RWPE1 (cell line): ENCODE measurements around the gene LRRC4.
A peak's percentile ranks its signal among the peaks of the same experiment; 100 is the strongest.

Experiments used
- CTCF ChIA-PET: fragments of 350-600 bp; sonication (Branson Sonifier 250); formaldehyde crosslinking; extraction: SDS; loops from one replicate; lab custom pipeline; 2021; lab: Yijun Ruan, JAX
- POLR2A ChIA-PET: fragments of 400-600 bp; formaldehyde crosslinking; extraction: SDS; loops from one replicate; lab custom pipeline; 2020; ENCODE audit warnings: antibody characterized with exemption; ENCODE audit not compliant: low non-redundant PET; lab: Yijun Ruan, JAX
- DNase-seq: peaks from one replicate; pipeline ENCODE4 v3.0.0; 2012; ENCODE audit warnings: low spot score
- H3K27ac ChIP-seq: fragments of 450-650 bp; 2 replicates; pipeline ENCODE4 v1.5.1; 2017
- TF ChIP-seq, protein P1 (sequence below): fragments of 450-650 bp; conservative IDR thresholded peaks from 2 replicates; pipeline ENCODE4 v1.5.1; 2017; ENCODE audit warnings: low read depth, mild to moderate bottlenecking

LRRC4 gene

DNA sequence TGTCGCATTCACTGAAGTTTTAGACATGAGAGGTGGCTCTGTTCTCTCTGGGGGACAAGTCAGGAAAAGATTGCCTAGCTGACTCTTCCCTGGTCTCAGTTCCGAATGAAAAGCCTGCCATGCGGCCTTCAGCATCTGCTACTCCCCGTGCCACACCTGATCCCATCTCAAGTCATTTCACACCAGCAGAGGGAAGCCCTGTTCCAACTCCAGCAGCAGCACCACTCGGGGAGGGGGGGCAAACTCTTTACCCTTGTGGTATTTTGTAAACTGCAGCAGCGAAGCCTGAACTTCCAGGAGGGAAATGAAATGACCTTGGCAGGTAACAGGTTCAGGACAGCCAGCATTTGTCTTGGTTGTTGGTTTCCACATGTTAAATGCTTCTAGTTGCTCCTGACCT lies 13.8 kb downstream of the LRRC4 start:
- peak overlapping the region; percentile 49 for H3K27ac ChIP-seq
- CTCF ChIA-PET = interaction anchor here (0.6 kb wide), 1 partner anchor 35 kb away, joined by 4 read pairs; no protein-coding TSS in a partner anchor
- TF ChIP-seq, protein P1, sequence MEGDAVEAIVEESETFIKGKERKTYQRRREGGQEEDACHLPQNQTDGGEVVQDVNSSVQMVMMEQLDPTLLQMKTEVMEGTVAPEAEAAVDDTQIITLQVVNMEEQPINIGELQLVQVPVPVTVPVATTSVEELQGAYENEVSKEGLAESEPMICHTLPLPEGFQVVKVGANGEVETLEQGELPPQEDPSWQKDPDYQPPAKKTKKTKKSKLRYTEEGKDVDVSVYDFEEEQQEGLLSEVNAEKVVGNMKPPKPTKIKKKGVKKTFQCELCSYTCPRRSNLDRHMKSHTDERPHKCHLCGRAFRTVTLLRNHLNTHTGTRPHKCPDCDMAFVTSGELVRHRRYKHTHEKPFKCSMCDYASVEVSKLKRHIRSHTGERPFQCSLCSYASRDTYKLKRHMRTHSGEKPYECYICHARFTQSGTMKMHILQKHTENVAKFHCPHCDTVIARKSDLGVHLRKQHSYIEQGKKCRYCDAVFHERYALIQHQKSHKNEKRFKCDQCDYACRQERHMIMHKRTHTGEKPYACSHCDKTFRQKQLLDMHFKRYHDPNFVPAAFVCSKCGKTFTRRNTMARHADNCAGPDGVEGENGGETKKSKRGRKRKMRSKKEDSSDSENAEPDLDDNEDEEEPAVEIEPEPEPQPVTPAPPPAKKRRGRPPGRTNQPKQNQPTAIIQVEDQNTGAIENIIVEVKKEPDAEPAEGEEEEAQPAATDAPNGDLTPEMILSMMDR = no peak
- POLR2A ChIA-PET = no interaction called here
- no peak for DNase-seq

DNA sequence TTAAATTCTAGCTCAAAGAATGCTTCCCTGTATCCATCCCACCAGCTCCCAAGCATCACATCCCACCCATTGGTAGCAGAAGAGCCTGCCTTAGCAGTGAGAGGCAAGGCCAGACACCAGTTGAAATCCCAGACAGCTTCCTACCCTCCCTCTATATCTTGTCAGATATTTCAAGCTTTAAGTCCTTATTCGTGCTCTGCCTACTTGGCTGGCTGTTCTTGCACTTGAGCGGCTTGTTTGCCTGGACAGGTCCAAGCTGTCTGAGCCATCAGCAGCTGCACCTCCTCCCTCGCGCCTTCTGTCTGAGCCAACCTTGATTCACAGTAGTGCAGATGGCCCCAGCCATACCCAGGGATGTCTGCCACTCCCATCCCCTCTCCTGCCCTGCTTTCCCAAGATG lies 16.4 kb downstream of the LRRC4 start:
- ChIA-PET CTCF (no interaction called here), POLR2A (no interaction called here)
- H3K27ac ChIP-seq = peak overlapping the region; percentile 66
- TF ChIP-seq, protein P1 = no peak
- no peak for DNase-seq

DNA sequence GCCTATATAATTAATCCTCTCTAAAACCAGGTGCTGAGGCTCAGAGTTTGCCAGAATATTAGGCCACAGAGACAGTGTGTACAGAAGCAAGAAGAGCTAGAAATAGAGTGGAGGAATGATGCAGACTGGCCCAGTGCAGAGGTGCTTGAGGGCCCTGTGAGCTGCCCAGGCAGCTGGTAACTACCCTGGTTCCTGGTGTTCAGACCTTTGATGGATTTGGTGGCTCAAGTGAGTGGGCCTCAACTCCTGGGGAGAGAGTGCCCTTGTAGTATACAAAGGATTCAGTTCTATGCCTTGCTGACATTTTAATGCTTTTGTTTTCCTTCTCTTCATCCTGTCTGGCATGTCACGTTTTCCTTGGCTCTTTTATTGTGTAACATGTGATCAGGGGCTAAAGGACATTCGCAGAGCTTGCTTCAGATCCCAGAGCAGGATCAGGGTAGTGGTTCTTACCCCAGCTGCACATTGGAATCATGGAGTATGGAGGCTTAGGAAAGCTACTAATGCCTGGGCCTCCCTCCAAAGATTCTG lies 20.0 kb downstream of the LRRC4 start:
- CTCF ChIA-PET = interaction anchor here (0.6 to 0.7 kb wide), 2 partner anchors 9 to 131 kb away, joined by 3 to 6 read pairs; no protein-coding TSS in a partner anchor
- no peak for DNase-seq

DNA sequence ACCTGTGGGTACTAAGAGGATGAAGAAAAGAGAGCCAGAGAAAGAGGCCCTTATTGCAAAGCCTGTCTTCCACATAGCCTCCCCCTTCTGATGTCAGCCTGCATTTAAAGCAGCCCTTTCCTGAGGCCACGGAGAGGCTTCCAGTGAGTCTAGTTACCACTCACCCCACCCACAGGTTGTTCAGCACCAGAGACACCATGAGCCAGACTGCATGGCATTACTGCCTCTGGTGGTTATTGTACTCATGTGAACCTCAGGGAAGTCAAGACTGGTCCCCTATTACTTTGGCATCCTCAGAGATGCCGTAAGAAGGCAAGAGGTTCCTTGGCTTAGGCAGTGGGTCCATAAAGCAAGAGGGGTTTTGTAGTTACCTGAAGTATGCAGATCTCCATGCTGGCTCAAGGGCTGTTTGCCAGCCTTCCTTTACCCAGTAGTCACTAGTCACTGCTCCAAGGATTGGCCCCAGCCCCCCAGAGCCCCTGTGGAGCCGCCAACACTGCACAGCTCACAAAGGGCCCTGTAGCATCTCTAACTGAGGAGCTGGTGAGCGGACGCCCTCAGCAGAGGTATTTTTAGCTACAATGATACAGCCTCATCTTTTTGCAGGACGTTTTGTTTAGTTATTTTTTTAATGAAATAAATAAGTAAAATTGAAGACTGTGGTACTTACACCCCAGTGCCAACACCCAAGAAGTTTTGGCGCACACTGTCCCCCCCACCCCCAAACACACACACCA lies 20.7 kb downstream of the LRRC4 start:
- DNase-seq = no peak
- CTCF ChIA-PET = no interaction called here
- TF ChIP-seq, protein P1 = no peak
- no peak overlapping the region for H3K27ac ChIP-seq
- POLR2A ChIA-PET = no interaction called here

More for the DNA sequence above, 20.0 kb downstream of the LRRC4 start:
- TF ChIP-seq, protein P1 = no peak
- POLR2A ChIA-PET = no interaction called here
- H3K27ac ChIP-seq = no peak overlapping the region

DNA sequence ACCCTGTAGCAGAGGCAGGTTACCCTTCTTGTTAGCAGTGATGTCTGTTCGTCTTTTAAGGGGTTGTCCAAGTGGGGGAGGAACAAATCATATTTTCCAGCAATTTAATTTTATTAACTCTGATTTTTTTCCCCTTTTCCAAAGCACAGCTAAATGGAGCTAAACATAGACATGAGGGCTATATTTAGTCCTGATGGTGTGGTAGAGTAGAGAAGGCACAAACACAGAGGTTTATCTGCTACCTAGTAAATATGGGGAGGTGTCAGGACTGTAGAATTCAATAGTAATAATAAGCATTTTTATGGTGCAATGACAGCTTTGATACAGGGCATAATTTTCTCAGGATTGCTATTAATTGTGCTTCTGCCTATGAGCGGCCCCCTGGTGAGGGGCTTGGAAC lies 22.5 kb downstream of the LRRC4 start:
- ChIA-PET POLR2A (no interaction called here), CTCF (no interaction called here)
- H3K27ac ChIP-seq = no peak overlapping the region
- DNase-seq = no peak
- TF ChIP-seq, protein P1 = no peak

DNA sequence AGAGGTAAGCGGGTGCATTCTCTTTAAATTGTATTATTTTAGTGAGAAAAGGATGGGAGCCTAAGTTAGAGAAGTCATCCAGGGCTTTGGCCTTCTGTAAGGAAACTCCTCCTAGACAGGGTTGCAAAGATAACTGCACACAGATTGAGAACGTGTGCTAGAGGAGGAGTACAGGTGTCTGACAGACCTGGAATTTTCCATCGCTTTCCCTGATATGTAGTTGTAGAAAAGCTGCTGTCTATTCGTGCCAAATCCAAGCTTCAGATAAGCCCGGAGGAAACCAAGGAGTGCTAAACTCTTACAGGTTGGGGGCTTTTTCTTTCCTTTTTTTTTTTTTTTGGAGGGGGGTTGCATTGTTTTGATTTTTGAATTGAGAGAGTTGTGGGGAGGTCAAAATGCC lies 23.1 kb downstream of the LRRC4 start:
- CTCF ChIA-PET = no interaction called here
- TF ChIP-seq, protein P1 = no peak
- DNase-seq = no peak
- H3K27ac ChIP-seq = no peak overlapping the region
- POLR2A ChIA-PET = no interaction called here
